Measurements from ENCODE around the gene PPIE. TPM values are rescaled to one million over a fixed set of nuclear protein-coding genes. Genes with fewer than 3 reads are reported as not detected.
A peak's percentile ranks its signal among the peaks of the same experiment; 100 is the strongest.

PPIE gene
- total RNA-seq, 1 donor from 2014 or later: 28.2 TPM

DNA sequence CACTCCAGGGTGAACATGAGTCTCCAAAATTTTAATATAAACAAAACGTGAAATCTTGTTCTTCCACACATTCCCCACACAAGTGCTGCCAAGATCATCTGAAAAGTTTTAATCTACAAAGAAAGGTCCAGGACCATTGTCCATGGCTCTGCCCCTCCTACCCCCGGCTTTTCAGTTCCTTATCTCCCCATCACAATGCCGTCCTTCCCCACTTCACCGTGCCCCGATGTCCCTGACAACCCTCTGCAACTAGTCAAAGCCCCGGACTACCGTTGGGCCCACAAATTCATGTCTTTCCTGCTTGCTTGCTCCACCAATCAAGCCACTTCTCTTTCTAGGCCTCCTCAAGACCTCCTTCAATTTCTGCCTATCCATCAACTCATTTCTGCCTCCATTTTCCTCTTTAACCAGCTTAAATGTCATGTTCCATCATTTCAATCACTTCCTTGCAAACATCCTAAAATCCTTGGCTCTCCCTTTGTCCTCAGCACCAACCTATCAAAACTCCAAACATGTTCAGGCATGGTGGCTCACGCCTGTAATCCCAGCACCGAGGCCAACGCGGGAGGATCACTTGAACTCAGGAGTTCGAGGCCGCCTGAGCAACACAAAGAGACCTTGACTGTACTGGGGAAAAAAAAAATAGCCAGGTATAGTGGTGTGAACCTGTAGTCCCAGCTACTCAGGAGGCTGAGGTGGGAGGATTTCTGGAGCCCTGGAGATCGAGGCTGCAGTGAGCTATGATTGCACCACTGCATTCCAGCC, 64.0 kb downstream of the PPIE start:
- peak; percentile 37 for DNase-seq (ENCODE audit: low spot score)

- peak; percentile 12 for DNase-seq (ENCODE audit: low spot score)
Observed at GRCh38 chr1:39805385-39805784, 66.7 kb downstream of the PPIE start.

DNA sequence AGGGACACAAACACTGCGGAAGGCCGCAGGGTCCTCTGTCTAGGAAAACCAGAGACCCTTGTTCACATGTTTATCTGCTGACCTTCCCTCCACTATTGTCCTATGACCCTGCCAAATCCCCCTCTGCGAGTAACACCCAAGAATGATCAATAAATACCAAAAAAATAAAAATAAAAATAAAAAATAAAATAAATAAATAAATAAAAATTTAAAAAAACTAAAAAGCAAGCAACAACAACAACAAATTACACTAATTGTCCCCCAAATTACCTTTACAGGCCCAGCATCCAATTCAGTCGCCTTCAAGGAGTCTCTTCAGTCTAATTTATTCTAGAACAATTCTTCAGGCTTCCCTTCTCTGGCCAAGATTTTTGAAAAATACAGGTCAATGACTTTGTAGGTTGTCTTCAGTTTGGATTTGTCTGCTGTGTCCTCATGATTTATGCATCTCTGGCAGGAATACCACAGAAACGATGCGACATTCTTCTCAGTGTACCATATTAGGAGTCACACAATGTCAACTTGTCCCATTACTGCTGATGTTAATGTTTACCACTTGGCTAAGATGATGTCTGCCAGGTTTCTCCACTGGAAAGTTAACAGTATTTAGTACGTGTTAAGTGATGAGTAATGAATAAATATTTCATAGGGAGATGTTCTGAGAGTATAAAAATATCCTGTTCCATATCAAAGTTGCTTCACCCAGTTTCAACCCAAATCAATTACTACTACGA, 70.3 kb downstream of the PPIE start:
- DNase-seq (ENCODE audit: low spot score): no peak

- DNase-seq (ENCODE audit: low spot score): no peak
Observed at GRCh38 chr1:39812913-39813312, 74.2 kb downstream of the PPIE start.

Other genes starting within 250 kb of the PPIE start
- gene BMP8A, start 247.2 kb upstream of the PPIE start, total RNA-seq: 1.6 TPM
- gene PABPC4, start 162.1 kb upstream of the PPIE start, total RNA-seq: 301 TPM
- gene HEYL, start 99.2 kb upstream of the PPIE start, total RNA-seq: 9.4 TPM
- gene NT5C1A, start 66.8 kb upstream of the PPIE start, total RNA-seq: 0.42 TPM
- not detected for gene HPCAL4, start 47.4 kb upstream of the PPIE start, total RNA-seq
- 0.87 TPM for gene OXCT2, start 32.5 kb downstream of the PPIE start, total RNA-seq
- 0.74 TPM for gene BMP8B, start 50.0 kb downstream of the PPIE start, total RNA-seq
- 12.1 TPM for gene TRIT1, start 144.6 kb downstream of the PPIE start, total RNA-seq
- 0.32 TPM for gene MYCL, start 163.0 kb downstream of the PPIE start, total RNA-seq
- gene MFSD2A, start 216.3 kb downstream of the PPIE start, total RNA-seq: 8.0 TPM

Data from mesenteric fat pad (tissue), 1 donor.